HG03575 (cell line): ENCODE results near the gene RMND1.

ENCODE experiments used
- ATAC-seq: cut with Tn5 transposase; IDR thresholded peaks from one replicate; pipeline ENCODE4 v1.9.1; 2021; ENCODE audit not compliant: unreplicated experiment, insufficient number of reproducible peaks, low FRiP score; ENCODE audit errors: extremely low read depth

Gene RMND1

DNA sequence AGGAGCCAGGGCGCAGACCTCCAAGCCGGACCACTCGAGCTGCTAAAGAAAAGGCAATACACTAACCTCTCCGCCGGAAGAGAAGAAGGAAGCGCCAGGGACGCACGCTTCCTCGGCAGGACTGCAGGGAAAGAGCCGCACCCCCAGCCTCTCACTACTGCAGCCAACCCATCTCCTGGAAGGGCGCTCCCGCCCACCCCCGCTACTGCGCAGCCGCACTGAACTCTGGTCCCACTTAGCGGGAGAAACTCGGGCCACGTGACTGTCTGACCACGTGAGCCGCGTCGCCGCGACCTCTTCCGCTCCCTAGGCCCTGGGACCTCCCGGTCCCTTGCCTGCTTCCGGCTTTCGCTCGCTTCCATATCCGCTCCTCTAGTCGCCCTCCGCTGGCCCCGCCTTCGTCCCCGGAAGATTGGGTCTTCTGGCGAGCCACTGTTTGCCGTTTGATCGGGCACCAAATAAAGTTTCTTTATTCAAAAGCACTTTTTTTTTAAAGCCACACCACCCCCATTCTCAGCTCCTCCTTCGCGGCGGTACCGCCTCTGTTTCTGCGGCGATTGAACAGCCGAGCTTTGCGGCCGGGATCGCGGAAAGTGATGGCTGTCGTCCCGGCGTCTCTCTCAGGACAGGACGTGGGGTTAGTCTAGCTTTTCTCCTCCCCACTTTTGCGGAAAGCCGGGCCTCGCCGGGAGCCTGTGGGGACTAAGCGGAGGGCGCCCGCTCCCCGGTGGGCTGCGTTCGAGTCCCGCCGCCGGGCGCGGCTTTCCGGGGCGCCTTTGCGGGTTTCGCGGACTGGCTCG, at the start of gene RMND1:
Gene RMND1, minus strand, starts transcription at position 177 of the 800 bp plus-strand sequence. CDS start 6,315 bp downstream, outside the sequence.
- ATAC-seq: peak; percentile 85

DNA sequence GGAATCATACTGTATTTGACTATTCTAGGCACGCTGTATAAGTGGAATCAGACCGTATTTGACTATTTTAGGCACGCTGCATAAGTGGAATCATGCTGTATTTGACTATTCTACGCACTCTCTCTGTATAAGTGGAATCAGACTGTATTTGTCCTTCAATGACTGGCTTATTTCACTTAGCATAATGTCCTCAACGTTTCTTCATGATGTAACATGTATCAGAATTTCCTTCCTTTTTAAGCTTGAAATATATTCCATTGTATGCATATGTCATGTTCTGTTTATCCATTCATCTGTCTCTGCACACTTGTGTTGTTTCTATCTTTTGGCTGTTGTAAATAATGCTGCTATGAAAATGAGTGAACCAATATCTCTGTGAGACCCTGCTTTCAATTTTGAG, 47.6 kb upstream of the RMND1 start:
- no peak for ATAC-seq

DNA sequence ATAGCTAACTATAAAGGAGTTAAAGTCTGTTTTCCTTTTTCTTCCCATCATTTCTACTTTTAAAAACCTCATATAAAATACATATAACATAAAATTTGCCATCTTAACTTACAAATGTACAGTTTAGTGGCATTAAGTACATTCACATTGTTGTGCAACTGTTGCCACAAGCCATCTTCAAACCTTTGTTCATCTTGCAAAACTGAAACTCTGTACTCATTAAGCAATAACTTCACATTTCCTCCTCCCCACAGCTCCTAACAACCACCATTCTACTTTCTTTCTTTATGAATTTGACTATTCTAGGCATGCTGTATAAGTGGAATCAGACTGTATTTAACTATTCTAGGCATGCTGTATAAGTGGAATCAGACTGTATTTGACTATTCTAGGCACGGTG, 46.4 kb upstream of the RMND1 start:
- ATAC-seq: no peak

DNA sequence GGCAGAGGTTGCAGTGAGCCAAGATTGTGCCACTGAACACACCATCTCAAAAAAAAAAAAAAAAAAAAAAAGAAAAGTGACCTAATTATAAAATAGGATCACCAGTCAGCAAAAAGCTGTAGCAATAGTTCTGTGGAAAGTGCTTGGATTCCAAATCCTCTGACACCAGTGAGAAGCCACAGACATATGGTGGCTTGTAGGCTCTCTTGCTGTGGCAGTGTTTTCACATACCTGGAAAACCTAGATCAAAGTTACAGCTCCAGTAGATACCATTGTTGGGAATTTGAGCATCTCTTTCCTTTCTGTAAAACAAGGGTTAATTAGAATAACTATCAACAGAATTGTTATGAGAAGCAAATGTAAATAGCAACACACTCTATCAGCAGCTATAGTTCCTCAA, 46.0 kb upstream of the RMND1 start:
- no peak for ATAC-seq

DNA sequence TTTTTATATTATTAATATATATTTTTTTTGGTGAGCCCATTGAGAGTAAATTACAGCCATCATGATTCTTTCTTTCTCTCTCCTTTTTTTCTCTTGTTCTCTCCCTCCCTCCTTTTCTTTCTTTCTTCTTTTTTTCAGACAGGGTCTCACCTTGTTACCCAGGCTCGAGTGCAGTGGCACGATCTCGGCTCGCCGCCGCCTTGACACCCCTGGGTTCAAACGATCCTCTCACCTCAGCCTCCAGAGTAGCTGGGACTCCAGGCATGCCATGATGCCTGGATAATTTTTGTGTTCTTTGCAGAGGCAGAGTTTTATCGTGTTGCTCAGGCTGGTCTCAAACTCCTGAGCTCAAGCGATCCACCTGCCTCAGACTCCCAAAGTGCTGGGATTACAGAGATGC, 43.5 kb upstream of the RMND1 start:
- ATAC-seq: no peak

- no peak for ATAC-seq
Observed at GRCh38 chr6:151494936-151495320, 43.0 kb upstream of the RMND1 start.

DNA sequence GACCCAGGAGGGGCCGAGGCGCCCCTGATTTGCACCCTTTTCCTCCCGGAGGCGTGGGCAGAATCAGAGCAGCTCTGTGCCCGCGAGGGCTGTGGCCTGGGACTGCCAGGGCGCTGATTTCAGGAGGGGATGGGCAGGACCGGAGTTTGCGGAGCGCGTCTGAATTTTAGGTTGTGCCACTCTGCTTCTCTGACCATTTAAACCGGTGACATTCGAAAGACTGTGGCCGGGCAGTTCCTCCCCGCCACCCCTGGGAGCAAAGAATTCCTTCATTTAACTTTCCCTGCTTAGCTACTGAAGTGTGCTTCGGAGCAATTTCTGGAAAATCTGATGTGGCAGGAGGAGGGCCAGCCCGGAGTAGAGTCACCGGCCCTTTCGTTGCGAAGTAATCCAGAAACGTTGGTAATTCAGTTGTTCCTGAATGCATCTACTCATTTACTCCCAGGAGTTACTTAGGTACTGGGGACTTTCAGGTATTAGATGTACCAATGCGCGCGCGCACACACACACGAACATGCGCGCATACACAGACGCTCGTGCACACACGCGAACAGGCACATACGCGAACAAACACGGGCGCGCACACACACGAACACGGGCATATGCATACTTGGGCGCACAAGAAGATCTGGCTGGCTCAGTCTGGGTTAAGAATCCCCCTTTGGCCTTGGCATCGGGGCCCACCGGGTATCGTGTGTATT, 42.5 kb upstream of the RMND1 start:
- ATAC-seq: no peak

GRCh38 chr6:151493804-151494234, 41.9 kb upstream of the RMND1 start, which contains the start of gene CCDC170:
CCDC170 (plus strand) TSS chr6:151494017; CDS start chr6:151494129, 112 bp downstream.
- no peak for ATAC-seq

DNA sequence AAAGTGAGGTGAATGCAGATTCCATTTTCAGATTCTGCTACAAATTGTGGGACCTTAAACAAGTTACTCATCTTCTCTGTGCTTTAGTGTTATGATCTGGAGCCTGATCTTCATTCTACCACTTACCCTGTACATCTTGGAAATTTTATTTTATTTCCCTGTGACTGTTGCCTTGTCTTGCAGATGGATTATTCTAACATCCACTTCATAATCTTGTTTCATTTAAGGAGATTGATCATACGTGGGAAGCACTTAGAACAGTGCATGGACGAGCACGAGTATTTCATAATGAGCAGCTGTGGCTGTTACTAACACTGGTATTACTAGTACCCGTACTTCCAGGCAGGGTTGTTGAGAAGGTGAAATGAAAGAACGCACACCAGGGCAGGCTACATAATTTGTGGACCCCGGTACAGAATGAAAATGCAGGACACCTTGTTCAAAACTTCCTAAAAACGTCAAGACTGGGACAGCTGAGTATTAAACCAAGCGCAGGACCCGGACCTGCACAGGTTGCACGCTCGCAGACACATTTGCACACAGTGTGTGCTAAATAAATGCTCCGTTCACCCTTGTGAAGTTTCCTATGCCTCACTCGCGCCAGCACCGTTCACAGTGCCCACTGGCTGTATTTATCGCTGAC, 41.4 kb upstream of the RMND1 start:
- ATAC-seq: no peak

DNA sequence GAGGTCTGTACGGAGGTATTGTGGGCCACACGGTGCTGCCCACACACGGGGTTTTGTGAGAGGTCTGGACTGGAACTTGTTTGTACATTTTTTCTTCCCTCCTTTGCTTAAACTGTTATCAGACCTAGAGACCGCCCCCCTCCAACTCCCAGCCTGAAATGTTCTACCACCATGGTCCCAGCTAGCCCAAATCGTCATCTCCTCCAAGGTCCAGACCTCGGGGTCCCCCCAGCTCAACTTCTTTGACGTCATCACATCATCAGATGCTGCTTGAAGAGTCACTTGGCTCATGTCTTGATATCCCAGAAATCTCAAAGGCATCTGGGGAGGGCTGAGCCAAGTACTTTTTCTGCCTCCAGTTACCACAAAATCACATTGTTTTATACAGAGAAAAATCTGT, 39.1 kb upstream of the RMND1 start:
- ATAC-seq: no peak

GRCh38 chr6:151488226-151488625, 36.3 kb upstream of the RMND1 start:
- ATAC-seq: no peak

DNA sequence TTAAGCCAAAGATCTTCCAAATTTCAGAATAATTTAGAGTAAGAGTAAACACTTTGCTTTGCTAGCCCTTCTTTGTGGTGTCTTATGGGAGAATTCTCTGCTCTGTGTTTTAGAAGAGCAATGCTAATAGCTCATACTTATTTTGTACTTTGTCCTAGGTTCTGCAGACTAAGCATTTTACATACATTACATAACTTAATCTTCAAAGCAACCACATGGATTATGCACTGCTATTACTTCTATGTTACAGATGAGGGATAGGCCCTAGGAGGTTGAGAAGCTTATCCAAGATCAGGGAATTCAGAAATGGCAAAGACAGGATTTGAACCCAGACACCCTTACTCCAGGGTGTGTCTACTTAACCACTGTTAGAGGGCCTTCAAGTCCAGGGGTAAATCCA, 32.1 kb upstream of the RMND1 start:
- no peak for ATAC-seq

- ATAC-seq: no peak
Observed at GRCh38 chr6:151482290-151482689, 30.4 kb upstream of the RMND1 start.

GRCh38 chr6:151481786-151482185, 29.9 kb upstream of the RMND1 start:
- no peak for ATAC-seq

GRCh38 chr6:151478670-151479069, 26.7 kb upstream of the RMND1 start:
- ATAC-seq: no peak

- no peak for ATAC-seq
Observed at GRCh38 chr6:151477726-151478125, 25.8 kb upstream of the RMND1 start.

- ATAC-seq: no peak
Observed at GRCh38 chr6:151475653-151476523, 24.0 kb upstream of the RMND1 start.

- no peak for ATAC-seq
Observed at GRCh38 chr6:151464702-151465101, 12.8 kb upstream of the RMND1 start.

DNA sequence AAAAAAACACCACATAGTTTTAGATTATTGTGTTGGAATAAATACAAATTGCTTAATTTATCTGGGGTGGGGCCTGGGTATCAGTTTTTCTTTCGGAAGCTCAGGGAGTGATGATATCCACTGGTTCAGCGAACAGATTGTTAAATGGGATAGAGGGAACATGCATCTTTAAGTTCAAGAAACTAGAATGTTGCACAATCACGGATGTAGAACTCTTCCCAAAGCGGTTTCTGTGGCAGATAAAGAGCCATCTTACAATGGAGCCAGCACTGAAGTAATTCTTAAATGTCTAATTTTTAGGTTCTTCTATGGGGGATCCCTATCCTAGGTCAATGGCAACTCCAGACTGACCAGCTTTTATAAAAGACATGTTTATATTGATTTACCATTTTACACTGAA, 9.7 kb upstream of the RMND1 start:
- ATAC-seq: no peak
